Measurements from ENCODE around the gene HAUS7.

The HAUS7 gene

DNA sequence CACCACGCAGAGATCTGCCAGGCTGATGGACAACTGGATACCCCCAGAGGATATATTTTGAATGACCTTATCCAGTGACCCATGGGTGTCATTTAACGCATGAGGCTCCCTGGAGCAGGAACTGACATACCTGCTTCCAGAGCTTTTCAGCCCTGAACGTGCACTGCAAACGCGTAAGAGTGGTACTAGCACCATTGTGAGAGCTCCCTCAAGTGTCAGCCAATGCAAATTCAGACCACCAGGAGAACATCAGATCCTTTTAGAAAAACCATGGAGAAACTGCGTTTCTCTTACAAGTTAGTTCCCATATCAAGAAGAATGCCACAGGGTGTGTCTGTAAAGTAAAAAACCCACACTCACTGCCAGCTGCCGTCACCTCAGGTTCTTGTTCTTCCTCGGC is 31.8 kb downstream of the HAUS7 start:
- no peak for DNase-seq (ENCODE audit: low read depth)

DNA sequence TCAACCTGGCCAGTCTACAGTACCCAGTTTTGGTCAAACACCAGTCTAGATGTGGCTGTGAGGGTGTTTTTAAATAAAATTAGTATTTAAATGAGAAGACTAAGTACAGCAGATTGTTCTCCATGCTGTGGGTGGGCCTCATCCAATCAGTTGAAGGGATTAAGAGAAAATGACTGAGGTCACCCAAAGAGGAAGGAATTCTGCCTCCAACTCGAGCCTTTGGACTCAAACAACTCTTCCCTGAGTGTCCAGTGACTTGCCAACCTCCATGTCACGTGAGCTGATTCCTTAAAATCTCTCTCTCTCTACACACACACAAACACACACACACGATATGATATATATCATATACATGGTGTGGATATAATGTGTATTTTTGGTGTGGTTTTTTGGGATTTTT is 34.5 kb downstream of the HAUS7 start:
- no peak for DNase-seq (ENCODE audit: low read depth)

DNA sequence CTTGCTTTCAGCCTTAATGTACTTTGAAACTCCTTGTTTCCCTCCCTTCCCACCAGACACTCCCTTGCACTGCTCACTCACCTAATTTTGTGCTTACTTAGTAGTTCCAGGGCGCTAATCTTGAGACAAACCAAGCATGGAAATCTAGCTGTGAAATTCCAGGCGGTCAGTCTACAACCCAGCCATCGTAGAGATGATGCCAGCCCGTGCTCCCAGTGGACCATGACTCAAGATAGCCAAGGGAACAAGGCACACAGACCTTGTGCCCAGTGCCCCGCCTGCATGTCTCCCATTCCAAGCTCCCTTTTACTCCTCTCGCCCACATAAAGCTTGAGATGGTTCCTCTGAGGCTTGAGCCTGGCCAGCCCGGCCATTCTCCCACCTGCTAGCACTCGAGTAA is 35.6 kb downstream of the HAUS7 start:
- DNase-seq (ENCODE audit: low read depth) = no peak

- no peak for DNase-seq (ENCODE audit: low read depth)
Observed at GRCh38 chrX:153433781-153434285, 36.5 kb downstream of the HAUS7 start.

DNA sequence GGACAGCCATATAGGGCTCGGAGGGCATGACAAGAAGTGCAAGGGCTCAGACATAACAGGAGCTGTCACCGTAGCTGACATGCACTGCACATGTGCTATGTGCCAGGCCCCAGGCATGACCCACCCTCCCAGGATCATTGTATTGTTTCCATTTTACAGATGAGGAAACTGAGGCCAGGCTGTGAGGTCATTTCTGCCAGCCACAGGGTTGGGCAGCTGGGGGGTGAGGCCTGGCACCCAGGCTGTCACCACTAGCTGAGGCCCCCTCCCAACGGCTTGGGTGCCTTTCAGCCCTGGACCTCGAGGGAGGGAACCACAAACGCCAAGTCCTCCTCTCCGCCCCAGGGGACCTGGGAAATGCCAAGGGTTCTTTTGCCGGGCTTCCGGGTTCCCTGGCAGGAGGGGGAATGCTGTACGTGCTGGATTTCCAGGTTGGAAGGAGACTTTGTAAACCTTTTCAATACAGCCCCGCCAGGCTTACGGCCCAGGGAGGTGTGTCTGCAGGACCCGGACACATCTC is 37.2 kb downstream of the HAUS7 start:
- no peak for DNase-seq (ENCODE audit: low read depth)

GRCh38 chrX:153430796-153431195 is 39.6 kb downstream of the HAUS7 start:
- no peak for DNase-seq (ENCODE audit: low read depth)

DNA sequence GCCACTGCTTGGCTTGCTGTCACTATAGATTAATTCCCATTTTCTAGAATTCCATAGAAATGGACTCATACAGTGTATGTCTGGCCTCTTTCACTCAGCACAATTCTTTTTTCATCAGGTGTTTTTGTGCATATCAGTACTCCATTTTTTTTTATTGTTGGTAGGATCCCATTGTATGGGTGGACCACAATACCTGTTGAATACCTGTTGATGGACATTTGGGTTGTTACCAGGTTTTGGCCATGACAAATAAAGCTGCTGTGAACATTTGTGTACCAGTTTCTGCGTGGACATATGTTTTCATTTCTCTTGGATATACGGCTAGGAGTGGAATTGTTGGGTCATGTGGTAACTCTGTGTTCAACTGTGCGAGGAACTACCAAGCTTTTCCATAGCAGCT is 44.2 kb downstream of the HAUS7 start:
- DNase-seq (ENCODE audit: low read depth) = no peak

- DNase-seq (ENCODE audit: low read depth) = no peak
Observed at GRCh38 chrX:153423652-153424051, 46.7 kb downstream of the HAUS7 start.

GRCh38 chrX:153421856-153422255 is 48.5 kb downstream of the HAUS7 start:
- DNase-seq (ENCODE audit: low read depth) = no peak

GRCh38 chrX:153420851-153421599 is 49.4 kb downstream of the HAUS7 start:
- no peak for DNase-seq (ENCODE audit: low read depth)

DNA sequence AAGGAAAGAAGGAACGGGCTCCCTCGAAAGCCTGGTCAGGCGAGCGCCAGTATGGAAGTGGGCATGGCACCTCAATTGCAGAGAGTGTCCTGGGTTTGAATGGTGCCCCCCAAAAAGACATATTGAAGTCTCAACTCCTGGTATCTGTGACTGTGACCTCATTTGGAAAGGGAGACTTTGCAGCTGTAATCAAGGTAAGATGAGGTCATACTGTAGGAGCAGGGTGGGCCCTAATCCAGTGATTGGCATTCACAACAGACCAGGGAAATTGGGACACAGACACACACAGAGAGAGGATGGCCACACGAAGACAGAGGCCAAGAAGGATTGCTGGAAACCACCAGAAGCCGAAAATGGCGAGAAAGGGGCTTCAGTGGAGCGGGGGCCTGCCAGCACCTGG is 52.7 kb downstream of the HAUS7 start:
- no peak for DNase-seq (ENCODE audit: low read depth)

DNA sequence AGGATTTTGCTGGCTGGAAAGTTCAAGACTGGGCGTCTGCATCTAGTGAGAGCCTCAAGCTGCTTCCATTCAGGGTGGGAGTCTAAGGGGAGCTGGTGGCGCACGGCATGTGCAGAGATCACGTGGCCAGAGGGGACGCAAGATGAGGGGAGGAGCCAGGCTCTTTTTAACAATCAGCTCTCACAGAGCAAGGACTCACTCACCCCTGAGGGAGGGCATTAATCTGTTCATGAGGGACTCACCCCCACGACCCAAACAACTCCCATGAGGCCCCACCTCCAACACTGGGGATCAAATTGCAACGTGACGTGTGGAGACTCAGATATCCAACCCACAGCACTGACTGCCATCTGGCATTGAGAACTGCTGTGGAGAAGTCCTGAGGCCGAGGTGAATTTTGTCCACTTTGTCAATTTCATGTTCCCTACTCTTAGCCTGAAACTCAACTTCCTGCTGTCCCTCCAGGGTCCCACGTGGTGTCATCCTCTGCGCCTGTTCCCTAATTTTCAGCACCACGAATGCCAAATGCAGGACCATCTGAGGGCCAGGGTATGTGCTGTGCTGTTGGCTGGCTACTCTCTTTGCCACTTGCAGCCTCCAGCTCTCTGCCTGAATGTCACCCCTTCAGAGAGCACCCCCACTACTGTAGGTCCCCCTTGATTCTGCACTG is 53.5 kb downstream of the HAUS7 start:
- DNase-seq (ENCODE audit: low read depth) = no peak

DNA sequence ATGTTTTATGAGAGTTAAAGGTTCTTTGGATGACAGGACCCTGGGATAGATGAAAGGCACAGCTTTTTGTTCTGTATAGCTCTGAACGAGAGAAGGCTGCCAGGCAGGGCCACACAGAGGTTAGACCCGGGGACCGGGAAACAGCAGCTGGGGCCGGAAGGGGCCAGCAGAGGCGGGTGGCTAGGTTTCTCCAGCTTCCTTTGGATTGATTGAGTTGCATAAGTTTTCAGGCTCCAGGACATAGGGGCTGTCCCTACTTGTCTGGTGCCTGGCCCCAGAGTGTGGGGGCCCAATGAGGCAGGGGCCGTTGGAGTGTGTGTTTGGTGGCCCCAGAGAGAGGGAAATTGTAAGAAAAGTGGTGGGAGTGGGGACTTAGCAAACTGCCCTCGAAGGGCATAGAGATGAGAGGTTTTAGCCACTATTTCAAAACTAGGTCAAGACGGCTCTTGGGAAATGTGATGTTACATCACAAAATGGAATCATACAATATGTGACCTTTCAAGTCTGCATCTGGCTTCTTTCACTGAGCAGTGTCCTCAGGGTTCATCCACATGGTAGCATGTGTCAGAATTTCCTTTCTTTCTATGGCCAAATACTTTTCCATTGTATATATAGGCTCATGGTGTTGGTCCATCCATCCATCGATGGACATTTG is 55.4 kb downstream of the HAUS7 start:
- DNase-seq (ENCODE audit: low read depth) = no peak

DNA sequence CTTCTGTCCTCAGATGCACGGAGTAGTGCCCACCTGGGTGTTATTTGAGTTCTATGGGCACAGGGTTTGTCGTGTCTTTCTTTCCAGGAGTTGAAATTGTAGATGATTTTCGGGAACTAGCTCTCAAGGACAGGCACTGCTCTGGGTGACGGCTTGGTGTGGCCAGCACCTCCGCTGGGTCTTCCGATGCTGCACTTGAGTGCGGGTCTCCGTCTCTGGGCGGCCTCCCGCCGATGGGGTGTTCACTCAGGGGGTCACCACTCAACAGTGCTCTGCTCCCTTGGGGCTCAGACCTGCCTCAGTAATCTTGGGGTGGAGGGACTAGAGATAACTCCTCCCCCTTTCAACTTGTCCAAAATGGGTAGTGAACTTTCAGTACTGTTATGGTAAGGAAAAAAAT is 56.6 kb downstream of the HAUS7 start:
- DNase-seq (ENCODE audit: low read depth) = no peak

GRCh38 chrX:153412746-153413720 is 57.3 kb downstream of the HAUS7 start:
- no peak for DNase-seq (ENCODE audit: low read depth)

- no peak for DNase-seq (ENCODE audit: low read depth)
Observed at GRCh38 chrX:153411988-153412574, 58.3 kb downstream of the HAUS7 start.

GRCh38 chrX:153411255-153411987 is 59.0 kb downstream of the HAUS7 start, which contains the start of gene ZFP92:
ZFP92 (plus strand) TSS chrX:153411472; CDS start chrX:153418323, 6,851 bp downstream.
- DNase-seq (ENCODE audit: low read depth) = peak; percentile 0

DNA sequence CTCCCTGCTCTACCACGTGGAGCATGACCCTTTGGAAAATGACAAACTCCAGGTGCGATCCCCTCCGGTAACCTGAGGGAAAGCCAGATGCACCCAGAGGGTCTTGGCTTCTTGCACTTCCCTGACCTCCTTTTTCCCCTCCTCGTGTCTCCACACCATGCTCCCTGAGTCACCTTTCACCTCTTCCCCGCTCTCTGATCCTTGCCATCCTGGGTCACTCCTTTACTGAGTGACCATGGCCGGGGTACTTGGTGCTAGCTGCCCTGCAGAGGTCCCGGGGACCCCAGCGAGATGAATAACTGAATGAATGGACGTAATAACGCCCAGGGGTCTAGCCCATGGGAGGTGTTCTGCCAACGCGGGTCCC is 59.5 kb downstream of the HAUS7 start:
- DNase-seq (ENCODE audit: low read depth) = no peak

DNA sequence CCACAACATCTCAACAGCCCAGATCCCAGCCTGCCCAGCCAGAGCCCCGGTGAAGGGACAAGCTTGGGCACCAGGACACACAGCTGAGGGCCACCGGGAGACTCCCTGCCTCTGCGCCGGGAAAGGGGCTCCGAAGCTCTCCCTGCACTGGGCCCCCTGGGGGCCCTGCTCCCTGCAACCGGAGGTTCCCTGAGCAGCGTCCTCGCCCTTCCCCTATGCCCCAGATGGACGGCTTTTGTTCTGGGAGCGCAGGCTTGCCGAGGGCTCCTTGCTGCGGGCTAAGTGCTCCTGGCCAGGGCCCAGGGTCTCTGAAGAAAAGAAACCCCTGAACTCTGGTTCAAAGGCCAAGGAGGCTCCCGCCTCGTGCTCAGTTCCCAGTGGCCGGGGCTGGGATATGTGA is 60.0 kb downstream of the HAUS7 start:
- DNase-seq (ENCODE audit: low read depth) = no peak

DNA sequence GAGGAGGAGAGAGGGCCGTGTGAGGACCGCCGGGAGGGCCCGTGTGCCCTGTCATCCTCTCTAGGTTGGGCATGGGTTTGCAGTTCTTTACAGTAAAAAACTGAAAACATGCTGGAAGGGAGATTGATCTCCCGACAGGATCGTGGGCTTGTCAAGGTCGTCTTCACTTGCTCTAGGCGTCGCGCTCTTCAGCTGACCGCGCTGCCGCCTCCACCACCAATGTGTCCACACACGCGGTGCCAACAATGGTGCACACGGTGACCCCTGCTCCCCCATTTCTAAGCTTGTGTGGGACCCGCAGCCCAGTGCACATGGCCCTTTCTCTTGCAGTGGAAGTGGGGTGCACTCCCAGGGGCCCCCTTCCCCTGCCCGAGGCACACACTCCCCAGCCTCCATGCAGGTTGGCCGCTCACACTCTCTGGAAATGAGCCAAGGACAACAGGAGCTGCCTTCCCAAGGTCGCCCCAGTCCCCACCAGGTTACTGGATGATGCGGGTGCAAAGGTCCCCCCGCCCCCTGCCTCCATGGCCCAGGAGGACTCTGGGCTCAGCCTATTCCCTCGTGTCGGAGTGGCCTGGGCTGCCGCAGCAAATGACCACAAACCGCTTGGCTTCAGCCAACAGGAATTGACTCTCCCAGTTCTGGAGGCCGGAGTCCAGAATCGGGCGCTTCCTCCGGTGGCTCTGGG is 60.8 kb downstream of the HAUS7 start:
- no peak for DNase-seq (ENCODE audit: low read depth)
